OCI-LY7 (cell line): ENCODE measurements around the gene PFKM. TPM values are rescaled to one million over a fixed set of nuclear protein-coding genes. Genes with fewer than 3 reads are reported as not detected.

ENCODE experiments used
- BruUV-seq: library from RNA; stranded (reverse); fragments of 400-500 nt; replicated peaks from 2 replicates; lab custom pipeline; 2021; lab: Mats Ljungman, UMichigan
- CTCF ChIA-PET: fragments of 300-600 bp; sonication (Branson Sonifier 250); formaldehyde crosslinking; loops from one replicate; lab custom pipeline; 2022; ENCODE audit warnings: antibody characterized with exemption; ENCODE audit not compliant: unreplicated experiment; lab: Charles Lee
- POLR2A ChIA-PET: fragments of 300-600 bp; sonication (Branson Sonifier 250); formaldehyde crosslinking; loops from one replicate; lab custom pipeline; 2022; ENCODE audit warnings: antibody characterized with exemption; lab: Charles Lee
- DNase-seq: peaks from one replicate; pipeline ENCODE4 v3.0.0-alpha.2; 2015; ENCODE audit warnings: low spot score
- H2AFZ ChIP-seq: fragments of 200-600 bp; sonication (generic), shearing (Covaris generic); 2 replicates; pipeline ENCODE4 v1.6.1; 2014; ENCODE audit warnings: mild to moderate bottlenecking, antibody characterized with exemption, low read length, moderate library complexity
- H3K27ac ChIP-seq: fragments of 200-600 bp; sonication (generic); 2 replicates; pipeline ENCODE4 v1.5.1; 2014; ENCODE audit warnings: mixed run types, low read depth, mild to moderate bottlenecking, moderate library complexity, low read length, inconsistent platforms; ENCODE audit not compliant: poor library complexity, severe bottlenecking
- H3K36me3 ChIP-seq: fragments of 200-600 bp; sonication (generic); 2 replicates; pipeline ENCODE4 v1.6.1; 2014; ENCODE audit warnings: mild to moderate bottlenecking, antibody characterized with exemption, low read length, moderate library complexity, mixed read lengths; ENCODE audit not compliant: insufficient read depth
- H3K4me1 ChIP-seq: fragments of 200-600 bp; sonication (generic); 2 replicates; pipeline ENCODE4 v1.5.1; 2014; ENCODE audit warnings: mild to moderate bottlenecking, low read length; ENCODE audit not compliant: insufficient read depth, poor library complexity, severe bottlenecking
- H3K4me2 ChIP-seq: fragments of 200-600 bp; sonication (generic); 2 replicates; pipeline ENCODE4 v1.6.1; 2014; ENCODE audit warnings: mild to moderate bottlenecking, low read length
- H3K4me3 ChIP-seq: fragments of 200-600 bp; sonication (generic); 2 replicates; pipeline ENCODE4 v1.5.1; 2014; ENCODE audit warnings: mild to moderate bottlenecking, low read depth, low read length; ENCODE audit not compliant: poor library complexity, severe bottlenecking
- H3K79me2 ChIP-seq: fragments of 200-600 bp; sonication (generic); 2 replicates; pipeline ENCODE4 v1.6.1; 2016; ENCODE audit warnings: low read depth, mild to moderate bottlenecking, low read length, moderate library complexity, mixed read lengths; ENCODE audit not compliant: insufficient read depth
- H3K9me2 ChIP-seq: fragments of 200-600 bp; sonication (generic); 2 replicates; pipeline ENCODE4 v1.6.1; 2016; ENCODE audit warnings: mild to moderate bottlenecking, low read length, mixed read lengths; ENCODE audit not compliant: insufficient read depth
- H3K9me3 ChIP-seq: fragments of 200-600 bp; sonication (generic); 2 replicates; pipeline ENCODE4 v1.6.1; 2014; ENCODE audit warnings: mild to moderate bottlenecking, mixed run types, low read length, mixed read lengths
- H4K20me1 ChIP-seq: fragments of 200-600 bp; sonication (generic); 2 replicates; pipeline ENCODE4 v1.6.1; 2014; ENCODE audit warnings: mild to moderate bottlenecking, antibody characterized with exemption, low read length, moderate library complexity, mixed read lengths; ENCODE audit not compliant: insufficient read depth
- CTCF ChIP-seq: fragments of 200-600 bp; sonication (generic); conservative IDR thresholded peaks from 2 replicates; pipeline ENCODE4 v1.5.1; 2014; ENCODE audit warnings: mild to moderate bottlenecking, antibody characterized with exemption, low read length, moderate library complexity, mixed read lengths
- EZH2phosphoT487 ChIP-seq: fragments of 200-600 bp; sonication (generic); IDR thresholded peaks from 2 replicates; pipeline ENCODE4 v1.6.1; 2018; ENCODE audit warnings: low read depth, borderline replicate concordance, mild to moderate bottlenecking, mixed run types, antibody characterized with exemption, low read length, moderate library complexity, mixed read lengths
- intact Hi-C: fragments of 100-400 bp; cut with micrococcal nuclease; formaldehyde crosslinking; loops from one replicate; pipeline ENCODE4 v1.10.0; 2022; ENCODE audit not compliant: unreplicated experiment
- total RNA-seq, 2 experiments: library from RNA; depleted of rRNA in 1 of 2; stranded (reverse); fragments of >200 nt in 1 of 2; shearing (Covaris generic) in 1 of 2; gene quantifications; 2 replicates each; pipeline ENCODE4 v1.2.3, GENCODE V29; 2014 to 2022

Gene PFKM
- total RNA-seq, 2 experiments from 2014 or later = 37.4 to 80.1 TPM

- H3K27ac ChIP-seq = peak overlapping the region; percentile 94
- peaks cover 39% of the 10 kb centered on the region for H3K4me1 ChIP-seq
- H3K4me3 ChIP-seq = peak overlapping the region; percentile 96
- peak overlapping the region; percentile 71 for H2AFZ ChIP-seq
- H3K4me2 ChIP-seq = peak overlapping the region; percentile 96
- no peak for TF ChIP-seq EZH2phosphoT487
- no peak for TF ChIP-seq CTCF
- H4K20me1 ChIP-seq = no peaks in the 10 kb centered on the region
- H3K9me3 ChIP-seq = no peaks in the 10 kb centered on the region
- H3K79me2 ChIP-seq = peaks cover 36% of the 10 kb centered on the region
- CTCF ChIA-PET = interaction anchor here (0.8 to 1.3 kb wide), 2 partner anchors 12 to 76 kb away, joined by 3 to 4 read pairs; partner anchors contain the start of gene PFKM
- intact Hi-C loops = loop anchor here (1.0 to 5.0 kb wide), 2 partner anchors 12 to 295 kb away; partner anchors contain the start of gene PFKM
- POLR2A ChIA-PET = interaction anchor here (0.6 to 7.3 kb wide), 7 partner anchors 13 to 409 kb away, joined by 3 to 62 read pairs (median 3); partner anchors contain the start of genes ASB8 and PFKM
- DNase-seq = peak; percentile 27
- H3K36me3 ChIP-seq = peaks cover 5% of the 10 kb centered on the region; the same call in 1 of the 2 replicates
- no peaks in the 10 kb centered on the region for H3K9me2 ChIP-seq
- BruUV-seq = TSS peak; percentile 66
Measured at GRCh38 chr12:48106681-48107613, 12.2 kb upstream of the PFKM start.

DNA sequence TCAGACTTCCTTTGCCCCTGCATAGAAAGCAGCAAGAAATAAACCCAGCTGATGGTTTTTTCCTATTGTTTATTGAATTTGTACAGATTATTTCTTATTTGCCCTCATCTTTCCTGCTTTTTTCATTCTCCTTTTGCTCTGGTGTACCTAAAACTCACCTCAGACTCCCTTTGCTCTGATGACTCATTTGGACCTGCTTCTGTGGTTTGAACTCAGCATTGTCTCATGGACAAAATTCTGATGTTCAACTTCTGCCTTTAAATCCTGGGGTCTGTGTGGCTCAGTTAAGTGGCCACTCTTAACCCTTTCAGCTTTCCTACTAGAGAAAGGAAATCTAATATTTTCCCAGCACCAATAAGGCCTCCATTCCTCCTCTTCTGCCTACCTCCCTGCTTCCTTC is 9.7 kb upstream of the PFKM start:
- intact Hi-C loops = loop anchor here (5.0 kb wide), 1 partner anchor 297 kb away; no protein-coding TSS in a partner anchor
- H3K27ac ChIP-seq = no peak overlapping the region
- ChIA-PET POLR2A (interaction anchor here (1.2 to 7.3 kb wide), 4 partner anchors 10 to 595 kb away, joined by 3 to 62 read pairs (median 10); partner anchors contain the start of genes ASB8 and PFKM), CTCF (no interaction called here)
- peaks cover 19% of the 10 kb centered on the region for H3K4me1 ChIP-seq
- no peak overlapping the region for H2AFZ ChIP-seq
- H4K20me1 ChIP-seq = no peaks in the 10 kb centered on the region
- no peak for DNase-seq
- peaks cover 12% of the 10 kb centered on the region for H3K79me2 ChIP-seq
- no TSS peak for BruUV-seq
- no peaks in the 10 kb centered on the region for H3K9me2 ChIP-seq
- no peaks in the 10 kb centered on the region for H3K36me3 ChIP-seq
- no peak overlapping the region for H3K4me2 ChIP-seq
- TF ChIP-seq EZH2phosphoT487 (no peak), CTCF (no peak)
- H3K4me3 ChIP-seq = no peak overlapping the region
- H3K9me3 ChIP-seq = no peaks in the 10 kb centered on the region
